H9 (cell line): ENCODE data around the gene TMEM184B. TPM values are rescaled to one million over a fixed set of nuclear protein-coding genes. Genes with fewer than 3 reads are reported as not detected.
A peak's percentile ranks its signal among the peaks of the same experiment; 100 is the strongest.

ENCODE experiments used
- DNase-seq: peaks from one replicate; pipeline ENCODE4 v3.0.0-alpha.2; 2017
- H2AFZ ChIP-seq: one replicate; pipeline ENCODE4 v1.6.1; 2013; ENCODE audit warnings: mild to moderate bottlenecking, low read length, control low read depth, moderate library complexity
- H2AK5ac ChIP-seq: 2 replicates; pipeline ENCODE4 v1.6.1; 2013; ENCODE audit warnings: low read length, control low read depth, mixed read lengths; ENCODE audit not compliant: insufficient read length
- H2BK120ac ChIP-seq: one replicate; pipeline ENCODE4 v1.6.1; 2013; ENCODE audit warnings: low read depth, mild to moderate bottlenecking, low read length, control low read depth, inconsistent platforms; ENCODE audit not compliant: poor library complexity, severe bottlenecking
- H2BK12ac ChIP-seq: 2 replicates; pipeline ENCODE4 v1.6.1; 2013; ENCODE audit warnings: low read length, control low read depth, mixed read lengths, low read depth; ENCODE audit not compliant: insufficient read length
- H2BK15ac ChIP-seq: 2 replicates; pipeline ENCODE4 v1.6.1; 2013; ENCODE audit warnings: low read depth, low read length, control low read depth
- H2BK20ac ChIP-seq: one replicate; pipeline ENCODE4 v1.6.1; 2013; ENCODE audit warnings: low read depth, mild to moderate bottlenecking, low read length, control low read depth, inconsistent platforms; ENCODE audit not compliant: poor library complexity, severe bottlenecking
- H2BK5ac ChIP-seq: 2 replicates; pipeline ENCODE4 v1.6.1; 2013; ENCODE audit warnings: low read length, control low read depth, mixed read lengths; ENCODE audit not compliant: insufficient read length
- H3K14ac ChIP-seq: 2 replicates; pipeline ENCODE4 v1.6.1; 2013; ENCODE audit warnings: low read length, control low read depth; ENCODE audit not compliant: insufficient read depth
- H3K18ac ChIP-seq: 2 replicates; pipeline ENCODE4 v1.6.1; 2013; ENCODE audit warnings: low read depth, mild to moderate bottlenecking, mixed read lengths, low read length, control low read depth; ENCODE audit not compliant: insufficient read length
- H3K23ac ChIP-seq: 2 replicates; pipeline ENCODE4 v1.6.1; 2013; ENCODE audit warnings: low read length, control low read depth, mixed read lengths, low read depth; ENCODE audit not compliant: insufficient read length
- H3K23me2 ChIP-seq: 2 replicates; pipeline ENCODE4 v1.6.1; 2013; ENCODE audit warnings: low read depth, mild to moderate bottlenecking, mixed read lengths, low read length, control low read depth; ENCODE audit not compliant: insufficient read length, poor library complexity, severe bottlenecking
- H3K27ac ChIP-seq: 2 replicates; pipeline ENCODE4 v1.5.1; 2013; ENCODE audit warnings: low read length, control low read depth, mixed read lengths, low read depth; ENCODE audit not compliant: insufficient read length
- H3K27me3 ChIP-seq: 2 replicates; pipeline ENCODE4 v1.6.1; 2013; ENCODE audit warnings: low read length, control low read depth, inconsistent platforms; ENCODE audit not compliant: insufficient read depth
- H3K4ac ChIP-seq: 2 replicates; pipeline ENCODE4 v1.6.1; 2013; ENCODE audit warnings: low read depth, mild to moderate bottlenecking, control low read depth, inconsistent platforms, low read length, moderate library complexity
- H3K4me1 ChIP-seq: 2 replicates; pipeline ENCODE4 v1.6.1; 2013; ENCODE audit warnings: low read length, control low read depth, inconsistent platforms; ENCODE audit not compliant: insufficient read depth
- H3K4me2 ChIP-seq: 2 replicates; pipeline ENCODE4 v1.6.1; 2013; ENCODE audit warnings: low read length, control low read depth, mixed read lengths; ENCODE audit not compliant: insufficient read length, insufficient read depth
- H3K56ac ChIP-seq: 2 replicates; pipeline ENCODE4 v1.6.1; 2013; ENCODE audit warnings: low read depth, mild to moderate bottlenecking, mixed read lengths, low read length, control low read depth; ENCODE audit not compliant: insufficient read length
- H3K79me1 ChIP-seq: 2 replicates; pipeline ENCODE4 v1.6.1; 2013; ENCODE audit warnings: low read depth, mild to moderate bottlenecking, moderate library complexity, low read length, control low read depth, inconsistent platforms; ENCODE audit not compliant: insufficient read depth, poor library complexity, severe bottlenecking
- H3K79me2 ChIP-seq: 2 replicates; pipeline ENCODE4 v1.6.1; 2013; ENCODE audit warnings: low read length, control low read depth, inconsistent platforms; ENCODE audit not compliant: insufficient read depth
- H3K9ac ChIP-seq: 2 replicates; pipeline ENCODE4 v1.6.1; 2013; ENCODE audit warnings: low read length, control low read depth, mixed read lengths; ENCODE audit not compliant: insufficient read length; ENCODE audit errors: extremely low read depth
- H3K9me3 ChIP-seq: one replicate; pipeline ENCODE4 v1.6.1; 2013; ENCODE audit warnings: low read depth, low read length, inconsistent platforms; ENCODE audit not compliant: control insufficient read depth
- H3T11ph ChIP-seq: one replicate; pipeline ENCODE4 v1.6.1; 2013; ENCODE audit warnings: mild to moderate bottlenecking, low read length, control low read depth, inconsistent platforms
- H4K20me1 ChIP-seq: one replicate; pipeline ENCODE4 v1.6.1; 2013; ENCODE audit not compliant: control insufficient read depth, insufficient read length, insufficient read depth
- H4K5ac ChIP-seq: 2 replicates; pipeline ENCODE4 v1.6.1; 2013; ENCODE audit warnings: low read depth, mild to moderate bottlenecking, mixed read lengths, low read length, control low read depth; ENCODE audit not compliant: insufficient read length
- H4K8ac ChIP-seq: replicated peaks from 2 replicates; pipeline ENCODE4 v1.6.1; 2013; ENCODE audit warnings: low read length, control low read depth, mixed read lengths, low read depth; ENCODE audit not compliant: insufficient read length
- H4K91ac ChIP-seq: 2 replicates; pipeline ENCODE4 v1.6.1; 2013; ENCODE audit warnings: low read depth, mild to moderate bottlenecking, moderate library complexity, mixed read lengths, low read length, control low read depth; ENCODE audit not compliant: insufficient read length
- H3K27ac Mint-ChIP-seq, 3 experiments: 2 replicates in 2 of 3; 3 replicates in 1 of 3; pipeline ENCODE4 v1.8.0; 2020 to 2021; ENCODE audit warnings: mixed read lengths in 3 of 3, mild to moderate bottlenecking in 1 of 3, moderate library complexity in 1 of 3
- H3K27me3 Mint-ChIP-seq: 2 replicates; pipeline ENCODE4 v1.8.0; 2021; ENCODE audit warnings: low read depth, mild to moderate bottlenecking, moderate library complexity, mixed read lengths
- H3K36me3 Mint-ChIP-seq, 3 experiments: 2 replicates in 2 of 3; 3 replicates in 1 of 3; pipeline ENCODE4 v1.8.0; 2020 to 2021; ENCODE audit warnings: low read depth in 3 of 3, mixed read lengths in 3 of 3; ENCODE audit not compliant: insufficient read depth in 1 of 3
- H3K4me1 Mint-ChIP-seq, 2 experiments: 2 replicates each; pipeline ENCODE4 v1.8.0; 2020; ENCODE audit warnings: mixed read lengths in 2 of 2
- H3K4me3 Mint-ChIP-seq, 2 experiments: 2 replicates in 1 of 2; 3 replicates in 1 of 2; pipeline ENCODE4 v1.8.0; 2020 to 2021; ENCODE audit warnings: mild to moderate bottlenecking in 2 of 2, mixed read lengths in 2 of 2, moderate library complexity in 1 of 2
- H3K9me3 Mint-ChIP-seq, 2 experiments: 2 replicates in 1 of 2; 3 replicates in 1 of 2; pipeline ENCODE4 v1.8.0; 2020; ENCODE audit warnings: mild to moderate bottlenecking in 2 of 2, mixed read lengths in 2 of 2, moderate library complexity in 1 of 2
- WGBS: extraction: QIAGEN DNeasy Blood & Tissue Kit; methylation state at CpG from one replicate; pipeline ENCODE4 v1.1.7; 2013; ENCODE audit warnings: missing lambda C conversion rate, low lambda C conversion rate, mixed read lengths; ENCODE audit not compliant: insufficient read length; ENCODE audit errors: extremely low coverage; 5-methylcytosine and 5-hydroxymethylcytosine counted together
- total RNA-seq: library from RNA; stranded (reverse); gene quantifications from 2 replicates; pipeline ENCODE4 v1.2.1, GENCODE V29; 2021
- TF ChIP-seq, protein P1 (sequence below): fragments of 200-600 bp; sonication (generic); conservative IDR thresholded peaks from 3 replicates; pipeline ENCODE4 v1.8.0; 2021; ENCODE audit warnings: antibody characterized with exemption, mild to moderate bottlenecking

Gene TMEM184B
- total RNA-seq, 1 experiment from 2014 or later: 58.5 TPM

DNA sequence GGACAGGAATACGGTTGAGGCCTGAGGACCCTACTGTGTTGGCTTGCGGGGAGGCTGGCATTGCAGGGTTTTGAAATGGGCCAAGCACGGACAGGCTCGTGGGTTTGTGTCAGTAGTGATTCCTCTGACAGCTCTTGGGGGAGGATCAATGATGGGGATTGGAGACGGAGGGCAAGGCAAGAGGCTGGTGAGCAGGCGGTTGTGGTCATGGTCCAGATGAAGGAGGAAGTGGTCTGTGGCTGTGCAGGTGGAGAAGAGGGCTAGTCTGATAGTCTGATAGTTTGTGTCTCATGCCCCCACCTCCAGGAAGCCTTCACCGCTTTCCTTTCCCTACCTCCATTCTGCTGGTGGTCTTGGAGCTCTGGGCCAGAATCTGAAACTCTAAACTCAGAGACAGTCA is 68.0 kb downstream of the TMEM184B start:
- H3K9ac ChIP-seq: no peak overlapping the region
- no peak overlapping the region for H3K14ac ChIP-seq
- H3K79me1 ChIP-seq: no peaks in the 10 kb centered on the region
- H2BK15ac ChIP-seq: no peak overlapping the region
- no peak overlapping the region for H2BK12ac ChIP-seq
- Mint-ChIP-seq H3K9me3 (no peaks in the 10 kb centered on the region; a peak in 1 of 5 replicates), H3K27ac (no peak overlapping the region), H3K27me3 (peaks cover 33% of the 10 kb centered on the region), H3K36me3 (no peaks in the 10 kb centered on the region), H3K4me1 (peaks cover 16 to 20% of the 10 kb centered on the region in 2 experiments), H3K4me3 (peak overlapping the region in 1 of 2 experiments; percentile 1; a peak in 2 of 5 replicates)
- H2AK5ac ChIP-seq: no peak overlapping the region
- H4K20me1 ChIP-seq: no peaks in the 10 kb centered on the region
- H2AFZ ChIP-seq: no peak overlapping the region
- TF ChIP-seq, protein P1, sequence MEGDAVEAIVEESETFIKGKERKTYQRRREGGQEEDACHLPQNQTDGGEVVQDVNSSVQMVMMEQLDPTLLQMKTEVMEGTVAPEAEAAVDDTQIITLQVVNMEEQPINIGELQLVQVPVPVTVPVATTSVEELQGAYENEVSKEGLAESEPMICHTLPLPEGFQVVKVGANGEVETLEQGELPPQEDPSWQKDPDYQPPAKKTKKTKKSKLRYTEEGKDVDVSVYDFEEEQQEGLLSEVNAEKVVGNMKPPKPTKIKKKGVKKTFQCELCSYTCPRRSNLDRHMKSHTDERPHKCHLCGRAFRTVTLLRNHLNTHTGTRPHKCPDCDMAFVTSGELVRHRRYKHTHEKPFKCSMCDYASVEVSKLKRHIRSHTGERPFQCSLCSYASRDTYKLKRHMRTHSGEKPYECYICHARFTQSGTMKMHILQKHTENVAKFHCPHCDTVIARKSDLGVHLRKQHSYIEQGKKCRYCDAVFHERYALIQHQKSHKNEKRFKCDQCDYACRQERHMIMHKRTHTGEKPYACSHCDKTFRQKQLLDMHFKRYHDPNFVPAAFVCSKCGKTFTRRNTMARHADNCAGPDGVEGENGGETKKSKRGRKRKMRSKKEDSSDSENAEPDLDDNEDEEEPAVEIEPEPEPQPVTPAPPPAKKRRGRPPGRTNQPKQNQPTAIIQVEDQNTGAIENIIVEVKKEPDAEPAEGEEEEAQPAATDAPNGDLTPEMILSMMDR: no peak
- no peak overlapping the region for H3K23ac ChIP-seq
- H3K4ac ChIP-seq: no peak overlapping the region
- no peaks in the 10 kb centered on the region; the same call in 1 of the 2 replicates for H3K79me2 ChIP-seq
- H4K91ac ChIP-seq: no peak overlapping the region
- H3K9me3 ChIP-seq: no peaks in the 10 kb centered on the region
- no peaks in the 10 kb centered on the region for H3K27me3 ChIP-seq
- no peak overlapping the region for H2BK120ac ChIP-seq
- H3K27ac ChIP-seq: no peak overlapping the region
- H3K56ac ChIP-seq: no peak overlapping the region
- H3T11ph ChIP-seq: no peak overlapping the region
- no peak overlapping the region for H4K5ac ChIP-seq
- H2BK5ac ChIP-seq: no peak overlapping the region
- H4K8ac ChIP-seq: no peak overlapping the region
- no peak for DNase-seq
- no CpG with 5 or more reads among the region's 7 CpGs for WGBS
- H3K4me1 ChIP-seq: no peaks in the 10 kb centered on the region; the same call in 1 of the 2 replicates
- peaks cover 15% of the 10 kb centered on the region for H3K23me2 ChIP-seq
- H2BK20ac ChIP-seq: no peak overlapping the region
- no peak overlapping the region for H3K18ac ChIP-seq
- H3K4me2 ChIP-seq: no peak overlapping the region
